ENCODE results near the gene BHMT. TPM values are rescaled to one million over a fixed set of nuclear protein-coding genes. Genes with fewer than 3 reads are reported as not detected.

The BHMT gene
- total and polyA plus RNA-seq, 10 of the 15 experiments (the other 5 are each of a cell fraction or from before 2014, with no cell fraction given), result 0.44 TPM; not detected in 9

DNA sequence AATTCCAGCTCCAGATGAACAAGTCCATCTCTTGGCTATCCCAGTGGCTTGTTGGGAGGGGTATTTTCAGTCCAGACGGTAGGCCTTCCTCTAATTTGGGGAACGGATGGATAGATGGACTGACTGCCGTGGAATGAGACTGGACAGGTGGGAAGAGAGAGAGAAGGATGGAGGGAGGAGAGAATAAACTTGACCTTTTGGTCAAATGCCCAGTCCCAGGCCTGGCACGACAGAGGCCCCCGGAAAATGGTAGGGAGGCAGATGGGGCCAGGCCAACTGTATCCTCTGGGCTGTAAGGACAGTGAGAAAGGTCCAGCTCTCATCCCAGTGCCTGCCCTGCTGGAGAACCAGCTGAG, 1.1 kb downstream of the BHMT start (continued):
- TF ChIP-seq FOS (IDR thresholded peaks at IDR 0.05; ENCODE audit: borderline replicate concordance, extremely low read depth, insufficient read length) (no peak), RB1 (IDR thresholded peaks at IDR 0.05; ENCODE audit: borderline replicate concordance) (no peak)
- TF ChIP-seq, protein P1, sequence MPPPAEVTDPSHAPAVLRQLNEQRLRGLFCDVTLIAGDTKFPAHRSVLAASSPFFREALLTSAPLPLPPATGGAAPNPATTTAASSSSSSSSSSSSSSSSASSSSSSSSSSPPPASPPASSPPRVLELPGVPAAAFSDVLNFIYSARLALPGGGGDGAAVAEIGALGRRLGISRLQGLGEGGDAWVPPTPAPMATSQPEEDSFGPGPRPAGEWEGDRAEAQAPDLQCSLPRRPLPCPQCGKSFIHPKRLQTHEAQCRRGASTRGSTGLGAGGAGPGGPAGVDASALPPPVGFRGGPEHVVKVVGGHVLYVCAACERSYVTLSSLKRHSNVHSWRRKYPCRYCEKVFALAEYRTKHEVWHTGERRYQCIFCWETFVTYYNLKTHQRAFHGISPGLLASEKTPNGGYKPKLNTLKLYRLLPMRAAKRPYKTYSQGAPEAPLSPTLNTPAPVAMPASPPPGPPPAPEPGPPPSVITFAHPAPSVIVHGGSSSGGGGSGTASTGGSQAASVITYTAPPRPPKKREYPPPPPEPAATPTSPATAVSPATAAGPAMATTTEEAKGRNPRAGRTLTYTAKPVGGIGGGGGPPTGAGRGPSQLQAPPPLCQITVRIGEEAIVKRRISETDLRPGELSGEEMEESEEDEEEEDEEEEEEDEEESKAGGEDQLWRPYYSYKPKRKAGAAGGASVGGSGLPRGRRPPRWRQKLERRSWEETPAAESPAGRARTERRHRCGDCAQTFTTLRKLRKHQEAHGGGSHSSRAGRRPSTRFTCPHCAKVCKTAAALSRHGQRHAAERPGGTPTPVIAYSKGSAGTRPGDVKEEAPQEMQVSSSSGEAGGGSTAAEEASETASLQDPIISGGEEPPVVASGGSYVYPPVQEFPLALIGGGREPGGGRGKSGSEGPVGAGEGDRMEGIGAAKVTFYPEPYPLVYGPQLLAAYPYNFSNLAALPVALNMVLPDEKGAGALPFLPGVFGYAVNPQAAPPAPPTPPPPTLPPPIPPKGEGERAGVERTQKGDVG (CRISPR knock-in tag; IDR thresholded peaks at IDR 0.05), result no peak

DNA sequence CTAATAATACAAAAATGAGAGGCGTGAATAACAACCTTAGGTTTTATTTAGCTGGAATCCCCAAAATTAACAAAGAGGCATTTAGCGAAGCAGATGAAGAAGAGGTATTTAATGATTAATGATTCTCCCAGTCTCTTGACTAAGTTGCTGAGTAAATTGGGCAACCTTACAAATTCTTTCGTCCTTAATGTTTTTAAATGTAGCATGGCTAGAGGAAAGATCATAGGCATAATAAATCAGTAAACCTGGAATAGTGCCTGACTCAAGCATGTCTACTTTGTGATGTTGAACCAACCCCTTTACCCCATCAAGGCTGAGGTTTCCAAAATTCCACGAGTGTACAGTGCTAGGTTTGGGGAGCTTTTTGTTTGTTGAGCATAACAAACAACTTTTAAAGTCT, 7.9 kb downstream of the BHMT start:
- intact Hi-C loops (cut with micrococcal nuclease; ENCODE audit: unreplicated experiment) (no loop called here), in situ Hi-C loops (cut with MboI) (no loop called here)
- no TSS peak for BruUV-seq (replicated peaks)
- TF ChIP-seq RAD51 (IDR thresholded peaks at IDR 0.05) (no peak), IKZF2 (IDR thresholded peaks at IDR 0.05) (no peak), JUND (IDR thresholded peaks at IDR 0.05; ENCODE audit: low read depth, low read length) (no peak), ESRRA (IDR thresholded peaks at IDR 0.05; ENCODE audit: low read length) (no peak), TCF12 (IDR thresholded peaks at IDR 0.05; ENCODE audit: low read depth, low read length) (no peak), ZNF207 (IDR thresholded peaks at IDR 0.05; ENCODE audit: borderline replicate concordance) (no peak), CHD4 (IDR thresholded peaks at IDR 0.05) (no peak), RB1 (IDR thresholded peaks at IDR 0.05; ENCODE audit: borderline replicate concordance) (no peak), POLR2AphosphoS5 (IDR thresholded peaks at IDR 0.05; ENCODE audit: low read length) (no peak), CBX5 (IDR thresholded peaks at IDR 0.05; ENCODE audit: low read depth) (no peak)
- TF ChIP-seq, protein P2, sequence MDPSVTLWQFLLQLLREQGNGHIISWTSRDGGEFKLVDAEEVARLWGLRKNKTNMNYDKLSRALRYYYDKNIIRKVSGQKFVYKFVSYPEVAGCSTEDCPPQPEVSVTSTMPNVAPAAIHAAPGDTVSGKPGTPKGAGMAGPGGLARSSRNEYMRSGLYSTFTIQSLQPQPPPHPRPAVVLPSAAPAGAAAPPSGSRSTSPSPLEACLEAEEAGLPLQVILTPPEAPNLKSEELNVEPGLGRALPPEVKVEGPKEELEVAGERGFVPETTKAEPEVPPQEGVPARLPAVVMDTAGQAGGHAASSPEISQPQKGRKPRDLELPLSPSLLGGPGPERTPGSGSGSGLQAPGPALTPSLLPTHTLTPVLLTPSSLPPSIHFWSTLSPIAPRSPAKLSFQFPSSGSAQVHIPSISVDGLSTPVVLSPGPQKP (IDR thresholded peaks at IDR 0.05; ENCODE audit: low read depth, low read length), result no peak
- TF ChIP-seq, protein P3, sequence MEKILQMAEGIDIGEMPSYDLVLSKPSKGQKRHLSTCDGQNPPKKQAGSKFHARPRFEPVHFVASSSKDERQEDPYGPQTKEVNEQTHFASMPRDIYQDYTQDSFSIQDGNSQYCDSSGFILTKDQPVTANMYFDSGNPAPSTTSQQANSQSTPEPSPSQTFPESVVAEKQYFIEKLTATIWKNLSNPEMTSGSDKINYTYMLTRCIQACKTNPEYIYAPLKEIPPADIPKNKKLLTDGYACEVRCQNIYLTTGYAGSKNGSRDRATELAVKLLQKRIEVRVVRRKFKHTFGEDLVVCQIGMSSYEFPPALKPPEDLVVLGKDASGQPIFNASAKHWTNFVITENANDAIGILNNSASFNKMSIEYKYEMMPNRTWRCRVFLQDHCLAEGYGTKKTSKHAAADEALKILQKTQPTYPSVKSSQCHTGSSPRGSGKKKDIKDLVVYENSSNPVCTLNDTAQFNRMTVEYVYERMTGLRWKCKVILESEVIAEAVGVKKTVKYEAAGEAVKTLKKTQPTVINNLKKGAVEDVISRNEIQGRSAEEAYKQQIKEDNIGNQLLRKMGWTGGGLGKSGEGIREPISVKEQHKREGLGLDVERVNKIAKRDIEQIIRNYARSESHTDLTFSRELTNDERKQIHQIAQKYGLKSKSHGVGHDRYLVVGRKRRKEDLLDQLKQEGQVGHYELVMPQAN (conservative IDR thresholded peaks at IDR 0.05), result no peak
- no peaks in the 10 kb centered on the region; a peak in 1 of 4 replicates for H3K27me3 ChIP-seq (replicated peaks in 1 of 2; ENCODE audit: control insufficient read depth in 2 of 2, insufficient read depth in 2 of 2, low read length in 1 of 2)
- H3K4me3 ChIP-seq, result no peak overlapping the region
- H3K9ac ChIP-seq (ENCODE audit: control insufficient read depth, insufficient read depth, low read length), result no peak overlapping the region
- FAIRE-seq (no peak), DNase-seq (ENCODE audit: low read depth, low spot score) (no peak), ATAC-seq (no peak)
- no peaks in the 10 kb centered on the region for H3K4me1 ChIP-seq (ENCODE audit: control insufficient read depth, insufficient read depth, low read length)
- no peaks in the 10 kb centered on the region for H4K20me1 ChIP-seq (ENCODE audit: control insufficient read depth, insufficient read depth)
- POLR2A ChIA-PET, result no interaction called here
- no peak overlapping the region for H3K4me2 ChIP-seq (ENCODE audit: control insufficient read depth, insufficient read depth)
- CTCF ChIA-PET, result interaction anchor here (1.0 to 1.5 kb wide), 3 partner anchors 13 to 99 kb away, joined by 3 to 4 read pairs (median 3); no protein-coding TSS in a partner anchor
- H3K36me3 ChIP-seq (ENCODE audit: control insufficient read depth in 2 of 2, insufficient read depth in 2 of 2, low read length in 1 of 2), result no peaks in the 10 kb centered on the region
- no peaks in the 10 kb centered on the region for H3K9me3 ChIP-seq (replicated peaks; ENCODE audit: control insufficient read depth, insufficient read depth, low read length)
- no peak overlapping the region for H2AFZ ChIP-seq (ENCODE audit: control insufficient read depth, low read depth, low read length)
- H3K27ac ChIP-seq (ENCODE audit: control insufficient read depth, insufficient read depth), result no peak overlapping the region
- SMC1A ChIA-PET (ENCODE audit: uncharacterized antibody, unreplicated experiment), result interaction anchor here (1.0 to 1.2 kb wide), 2 partner anchors 12 to 94 kb away, joined by 3 to 4 read pairs; no protein-coding TSS in a partner anchor
- RAD21 ChIA-PET (ENCODE audit: unreplicated experiment), result interaction anchor here (1.1 kb wide), 1 partner anchor 13 kb away, joined by 3 read pairs; no protein-coding TSS in a partner anchor
- WGBS (ENCODE audit: insufficient coverage, insufficient replicate concordance, low lambda C conversion rate, missing lambda C conversion rate), result 34% methylated on average over 4 of the region's 4 CpGs
- H3K79me2 ChIP-seq (ENCODE audit: control insufficient read depth, insufficient read depth, low read length), result no peaks in the 10 kb centered on the region

Data from GM12878 (cell line).